Measurements from ENCODE around the gene RPL13. TPM values are rescaled to one million over a fixed set of nuclear protein-coding genes. Genes with fewer than 3 reads are reported as not detected.

RPL13 gene
- total and polyA plus RNA-seq, 2 of the 13 experiments (the other 11 are each of a cell fraction or from before 2014, with no cell fraction given), result 2,988 to 4,411 TPM

GRCh38 chr16:89581861-89582563 lies 21.5 kb downstream of the RPL13 start (continued):
- no peak for TF ChIP-seq LRRFIP1 (CRISPR knock-in tag; conservative IDR thresholded peaks at IDR 0.05)
- TF ChIP-seq ZNF574 (CRISPR knock-in tag; IDR thresholded peaks at IDR 0.05), result no peak; the same call in 1 of the 2 replicates
- no peak for TF ChIP-seq NFYB (CRISPR knock-in tag; IDR thresholded peaks at IDR 0.05)
- no peak for TF ChIP-seq ZNF383 (CRISPR knock-in tag; IDR thresholded peaks at IDR 0.05; ENCODE audit: borderline replicate concordance)
- TF ChIP-seq SKIL (CRISPR knock-in tag; IDR thresholded peaks at IDR 0.05; ENCODE audit: borderline replicate concordance), result peak; percentile 83
- TF ChIP-seq CEBPB (IDR thresholded peaks at IDR 0.05; ENCODE audit: borderline replicate concordance, low read depth, low read length), result 0 out of 2 replicates have a peak, but pooled peaks have one; percentile 8
- no peak for TF ChIP-seq ZNF225 (CRISPR knock-in tag; IDR thresholded peaks at IDR 0.05)
- TF ChIP-seq ZSCAN9 (CRISPR knock-in tag; IDR thresholded peaks at IDR 0.05; ENCODE audit: borderline replicate concordance), result no peak
- peak; percentile 37; the same call in 1 of the 2 replicates for TF ChIP-seq FOXO1 (CRISPR knock-in tag; IDR thresholded peaks at IDR 0.05)
- TF ChIP-seq ELF1 (CRISPR knock-in tag; IDR thresholded peaks at IDR 0.05), result peak; percentile 89
- TF ChIP-seq SOX13 (IDR thresholded peaks at IDR 0.05), result no peak
- TF ChIP-seq SOX13 (CRISPR knock-in tag; conservative IDR thresholded peaks at IDR 0.05 in 1 of 2, IDR thresholded peaks at IDR 0.05 in 1 of 2), result peak in 1 of 2 experiments; percentile 11; a peak in 1 of 4 replicates
- 0 out of 2 replicates have a peak, but pooled peaks have one; percentile 19 for TF ChIP-seq ZNF292 (CRISPR knock-in tag; IDR thresholded peaks at IDR 0.05; ENCODE audit: borderline replicate concordance, low read depth)
- 0 out of 2 replicates have a peak, but pooled peaks have one; percentile 29 for TF ChIP-seq ZMYM4 (CRISPR knock-in tag; IDR thresholded peaks at IDR 0.05)
- TF ChIP-seq NFAT5 (CRISPR knock-in tag; IDR thresholded peaks at IDR 0.05), result no peak
- TF ChIP-seq ELF4 (CRISPR knock-in tag; IDR thresholded peaks at IDR 0.05; ENCODE audit: borderline replicate concordance), result no peak
